ENCODE results near the gene RPS17. TPM values are rescaled to one million over a fixed set of nuclear protein-coding genes. Genes with fewer than 3 reads are reported as not detected.

Gene RPS17
- total and polyA plus RNA-seq, 10 of the 15 experiments (the other 5 are each of a cell fraction or from before 2014, with no cell fraction given), result 1,223 to 7,871 (median 3,879) TPM

GRCh38 chr15:82539691-82540054, 584 bp downstream of the RPS17 start:
- FAIRE-seq, result no peak
- RAD21 ChIA-PET (ENCODE audit: unreplicated experiment), result interaction anchor here (0.6 to 2.2 kb wide), 2 partner anchors 9 to 100 kb away, joined by 3 to 12 read pairs; no protein-coding TSS in a partner anchor
- in situ Hi-C loops (cut with MboI), result loop anchor here (5.0 to 10.0 kb wide), 6 partner anchors 185 to 1245 kb away; partner anchors contain the start of genes FSD2, RAMAC and WHAMM

GRCh38 chr15:82538961-82539690, 1.1 kb downstream of the RPS17 start:
- CTCF ChIA-PET, result interaction anchor here (0.6 to 5.3 kb wide), 7 partner anchors 8 to 461 kb away, joined by 3 to 52 read pairs (median 5); partner anchors contain the start of gene RAMAC
- TSS peak; percentile 70 for BruUV-seq (replicated peaks)

More at GRCh38 chr15:82539691-82540054, 584 bp downstream of the RPS17 start:
- no TSS peak for BruUV-seq (replicated peaks)
- peak; percentile 0 for ATAC-seq
- WGBS (ENCODE audit: insufficient coverage, insufficient replicate concordance, low lambda C conversion rate, missing lambda C conversion rate), result under 1% methylated on average over 22 of the region's 23 CpGs
- H3K27ac ChIP-seq (ENCODE audit: control insufficient read depth, insufficient read depth), result peak overlapping the region; percentile 81
- peak overlapping the region; percentile 90 for H3K4me2 ChIP-seq (ENCODE audit: control insufficient read depth, insufficient read depth)
- ChIA-PET SMC1A (ENCODE audit: uncharacterized antibody, unreplicated experiment) (interaction anchor here (1.0 to 1.4 kb wide), 3 partner anchors 9 to 460 kb away, joined by 3 to 7 read pairs (median 6); no protein-coding TSS in a partner anchor), CTCF (interaction anchor here (0.6 to 5.3 kb wide), 6 partner anchors 9 to 273 kb away, joined by 3 to 52 read pairs (median 4); no protein-coding TSS in a partner anchor), POLR2A (interaction anchor here (1.2 to 3.3 kb wide), 3 partner anchors 9 to 273 kb away, joined by 3 to 11 read pairs (median 8); no protein-coding TSS in a partner anchor)
- peaks cover 50% of the 10 kb centered on the region for H3K79me2 ChIP-seq (ENCODE audit: control insufficient read depth, insufficient read depth, low read length)
- TF ChIP-seq TAF1 (IDR thresholded peaks at IDR 0.05; ENCODE audit: borderline replicate concordance, low read depth, low read length) (peak; percentile 5; the same call in 1 of the 2 replicates), KLF5 (IDR thresholded peaks at IDR 0.05; ENCODE audit: partially characterized antibody) (no peak), SUPT20H (IDR thresholded peaks at IDR 0.05; ENCODE audit: borderline replicate concordance, control insufficient read depth, low read depth, low read length) (no peak), EGR1 (IDR thresholded peaks at IDR 0.05; ENCODE audit: borderline replicate concordance in 1 of 2, low read depth in 2 of 2, low read length in 2 of 2) (0 out of 3 replicates have a peak, but pooled peaks of 1 of the 2 experiments have one; percentile 19), HCFC1 (IDR thresholded peaks at IDR 0.05; ENCODE audit: low read length) (peak; percentile 27; the same call in 1 of the 2 replicates), CEBPB (IDR thresholded peaks at IDR 0.05; ENCODE audit: borderline replicate concordance in 1 of 2, low read depth in 2 of 2, low read length in 2 of 2) (no peak)
- 0 out of 2 replicates have a peak, but pooled peaks cover 2% of the 10 kb centered on the region for H3K4me1 ChIP-seq (ENCODE audit: control insufficient read depth, insufficient read depth, low read length)
- DNase-seq (ENCODE audit: low read depth, low spot score), result no peak
- H2AFZ ChIP-seq (ENCODE audit: control insufficient read depth, low read depth, low read length), result no peak overlapping the region
- intact Hi-C loops (cut with micrococcal nuclease; ENCODE audit: unreplicated experiment), result loop anchor here (5.0 to 10.0 kb wide), 3 partner anchors 295 to 665 kb away; partner anchors contain the start of genes BTBD1 and HDGFL3
- H3K27me3 ChIP-seq (replicated peaks in 1 of 2; ENCODE audit: control insufficient read depth in 2 of 2, insufficient read depth in 2 of 2, low read length in 1 of 2), result no peaks in the 10 kb centered on the region
- H3K36me3 ChIP-seq (ENCODE audit: control insufficient read depth in 2 of 2, insufficient read depth in 2 of 2, low read length in 1 of 2), result peaks cover 24 to 36% of the 10 kb centered on the region in 2 experiments
- H4K20me1 ChIP-seq (ENCODE audit: control insufficient read depth, insufficient read depth), result peaks cover 14% of the 10 kb centered on the region
- H3K9ac ChIP-seq (ENCODE audit: control insufficient read depth, insufficient read depth, low read length), result peak overlapping the region; percentile 99
- peak overlapping the region; percentile 99 for H3K4me3 ChIP-seq
- no peaks in the 10 kb centered on the region for H3K9me3 ChIP-seq (replicated peaks; ENCODE audit: control insufficient read depth, insufficient read depth, low read length)

More at GRCh38 chr15:82538961-82539690, 1.1 kb downstream of the RPS17 start:
- Histone ChIP-seq H4K20me1 (ENCODE audit: control insufficient read depth, insufficient read depth) (peaks cover 14% of the 10 kb centered on the region), H3K9ac (ENCODE audit: control insufficient read depth, insufficient read depth, low read length) (peak overlapping the region; percentile 99), H2AFZ (ENCODE audit: control insufficient read depth, low read depth, low read length) (no peak overlapping the region), H3K36me3 (ENCODE audit: control insufficient read depth in 2 of 2, insufficient read depth in 2 of 2, low read length in 1 of 2) (peaks cover 24 to 39% of the 10 kb centered on the region in 2 experiments), H3K4me2 (ENCODE audit: control insufficient read depth, insufficient read depth) (peak overlapping the region; percentile 90), H3K27ac (ENCODE audit: control insufficient read depth, insufficient read depth) (peak overlapping the region; percentile 81), H3K79me2 (ENCODE audit: control insufficient read depth, insufficient read depth, low read length) (peaks cover 50% of the 10 kb centered on the region), H3K4me3 (peak overlapping the region; percentile 99), H3K4me1 (ENCODE audit: control insufficient read depth, insufficient read depth, low read length) (0 out of 2 replicates have a peak, but pooled peaks cover 2% of the 10 kb centered on the region), H3K27me3 (replicated peaks in 1 of 2; ENCODE audit: control insufficient read depth in 2 of 2, insufficient read depth in 2 of 2, low read length in 1 of 2) (no peaks in the 10 kb centered on the region), H3K9me3 (replicated peaks; ENCODE audit: control insufficient read depth, insufficient read depth, low read length) (no peaks in the 10 kb centered on the region)
- ATAC-seq (no peak), FAIRE-seq (no peak), DNase-seq (ENCODE audit: low read depth, low spot score) (no peak)
- RAD21 ChIA-PET (ENCODE audit: unreplicated experiment), result no interaction called here
- intact Hi-C loops (cut with micrococcal nuclease; ENCODE audit: unreplicated experiment), result loop anchor here (10.0 kb wide), 2 partner anchors 296 to 666 kb away; partner anchors contain the start of gene HDGFL3
- POLR2A ChIA-PET, result interaction anchor here (1.2 to 3.3 kb wide), 3 partner anchors 8 to 273 kb away, joined by 3 to 11 read pairs (median 8); no protein-coding TSS in a partner anchor
- under 1% methylated on average over 28 of the region's 28 CpGs for WGBS (ENCODE audit: insufficient coverage, insufficient replicate concordance, low lambda C conversion rate, missing lambda C conversion rate)
- TF ChIP-seq MLLT1 (IDR thresholded peaks at IDR 0.05) (0 out of 2 replicates have a peak, but pooled peaks have one; percentile 20), E2F4 (IDR thresholded peaks at IDR 0.05; ENCODE audit: low read depth, low read length) (no peak), CBFB (IDR thresholded peaks at IDR 0.05; ENCODE audit: low read depth) (no peak), PKNOX1 (IDR thresholded peaks at IDR 0.05) (no peak), TAF1 (IDR thresholded peaks at IDR 0.05; ENCODE audit: borderline replicate concordance, low read depth, low read length) (peak; percentile 16; the same call in 1 of the 2 replicates)
- SMC1A ChIA-PET (ENCODE audit: uncharacterized antibody, unreplicated experiment), result interaction anchor here (0.9 to 1.5 kb wide), 5 partner anchors 8 to 461 kb away, joined by 3 to 6 read pairs (median 3); no protein-coding TSS in a partner anchor
- in situ Hi-C loops (cut with MboI), result loop anchor here (5.0 kb wide), 1 partner anchor 448 kb away; the partner anchor contains the start of gene RAMAC
